Upper lobe of left lung (tissue), 4 donors: Measurements from ENCODE around the gene DYNLT2B.

Experiments used
- POLR2A ChIP-seq, 4 donors: fragments of 450-650 bp; IDR thresholded peaks; one replicate each; pipeline ENCODE4 v1.5.1; 2016 to 2017; ENCODE audit warnings: antibody characterized with exemption in 4 of 4, mild to moderate bottlenecking in 2 of 4
- POLR2AphosphoS5 ChIP-seq, 2 donors: sonication (generic); formaldehyde crosslinking; IDR thresholded peaks; one replicate each; pipeline ENCODE4 v1.5.1; 2017; ENCODE audit warnings: antibody characterized with exemption in 2 of 2
- TF ChIP-seq, protein P1 (sequence below), 6 experiments: fragments of 450-650 bp in 4 of 6; fragments of 200-600 bp in 2 of 6; sonication (generic) in 2 of 6; IDR thresholded peaks; one replicate each; pipeline ENCODE4 v1.5.1; 2016 to 2019; ENCODE audit warnings: antibody characterized with exemption in 6 of 6

DNA sequence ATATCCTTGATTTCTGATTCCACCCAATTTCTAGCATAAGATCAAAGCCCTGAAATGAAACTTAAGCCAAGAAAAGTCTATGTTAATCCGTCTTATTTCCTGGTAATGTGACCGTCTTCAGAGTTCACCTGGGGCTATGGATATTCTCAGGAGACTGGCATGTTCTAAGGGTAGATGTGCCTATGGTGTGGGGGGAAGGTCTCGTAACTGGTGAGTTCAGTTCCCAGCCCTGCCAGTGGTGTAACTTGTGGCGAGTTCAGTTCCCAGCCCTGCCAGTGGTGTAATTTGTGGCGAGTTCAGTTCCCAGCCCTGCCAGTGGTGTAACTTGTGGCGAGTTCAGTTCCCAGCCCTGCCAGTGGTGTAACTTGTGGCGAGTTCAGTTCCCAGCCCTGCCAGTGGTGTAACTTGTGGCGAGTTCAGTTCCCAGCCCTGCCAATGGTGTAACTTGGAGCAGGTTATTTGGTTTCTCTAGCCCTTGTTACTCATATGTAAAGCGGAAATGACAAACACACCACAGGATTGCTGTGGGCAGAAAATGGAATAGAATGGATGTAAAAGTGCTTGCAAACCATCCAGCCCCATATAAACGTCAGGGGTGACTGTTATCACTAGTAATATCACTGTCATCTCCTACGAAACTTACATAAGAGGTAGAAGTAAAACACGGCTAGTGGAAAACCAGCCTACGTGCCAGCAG lies 71.3 kb downstream of the DYNLT2B start:
- TF ChIP-seq, protein P1, sequence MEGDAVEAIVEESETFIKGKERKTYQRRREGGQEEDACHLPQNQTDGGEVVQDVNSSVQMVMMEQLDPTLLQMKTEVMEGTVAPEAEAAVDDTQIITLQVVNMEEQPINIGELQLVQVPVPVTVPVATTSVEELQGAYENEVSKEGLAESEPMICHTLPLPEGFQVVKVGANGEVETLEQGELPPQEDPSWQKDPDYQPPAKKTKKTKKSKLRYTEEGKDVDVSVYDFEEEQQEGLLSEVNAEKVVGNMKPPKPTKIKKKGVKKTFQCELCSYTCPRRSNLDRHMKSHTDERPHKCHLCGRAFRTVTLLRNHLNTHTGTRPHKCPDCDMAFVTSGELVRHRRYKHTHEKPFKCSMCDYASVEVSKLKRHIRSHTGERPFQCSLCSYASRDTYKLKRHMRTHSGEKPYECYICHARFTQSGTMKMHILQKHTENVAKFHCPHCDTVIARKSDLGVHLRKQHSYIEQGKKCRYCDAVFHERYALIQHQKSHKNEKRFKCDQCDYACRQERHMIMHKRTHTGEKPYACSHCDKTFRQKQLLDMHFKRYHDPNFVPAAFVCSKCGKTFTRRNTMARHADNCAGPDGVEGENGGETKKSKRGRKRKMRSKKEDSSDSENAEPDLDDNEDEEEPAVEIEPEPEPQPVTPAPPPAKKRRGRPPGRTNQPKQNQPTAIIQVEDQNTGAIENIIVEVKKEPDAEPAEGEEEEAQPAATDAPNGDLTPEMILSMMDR (IDR thresholded peaks at IDR 0.05): no peak
- TF ChIP-seq POLR2AphosphoS5 (IDR thresholded peaks at IDR 0.05): no peak
- TF ChIP-seq POLR2A (IDR thresholded peaks at IDR 0.05): no peak
